Measurements from ENCODE around the gene HASPIN. TPM values are rescaled to one million over a fixed set of nuclear protein-coding genes. Genes with fewer than 3 reads are reported as not detected.

HASPIN gene
- total and polyA plus RNA-seq, 2 of the 8 experiments (the other 6 are each of a cell fraction or from before 2014, with no cell fraction given): 7.8 to 29.5 TPM

DNA sequence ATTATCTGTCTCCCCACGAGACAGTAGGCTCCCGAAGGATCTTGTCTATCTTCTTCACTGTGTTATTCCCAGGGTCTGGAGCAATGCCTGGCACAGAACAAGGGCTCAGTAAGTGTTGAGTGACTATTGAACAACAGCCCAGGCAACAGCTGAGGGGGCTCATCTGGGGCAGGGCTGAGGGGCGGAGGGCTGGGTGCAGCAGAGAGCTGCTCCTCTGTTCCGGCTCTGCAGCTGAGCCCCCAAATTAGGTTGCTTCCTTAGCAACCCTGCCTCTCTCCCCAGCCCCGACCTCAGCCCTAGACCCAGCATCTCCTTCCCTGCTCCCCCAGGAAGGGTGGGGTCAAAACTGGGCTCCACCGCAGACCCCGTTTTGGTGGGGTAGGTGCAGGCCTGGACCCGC lies 45.1 kb downstream of the HASPIN start (continued):
- TF ChIP-seq, protein P1, sequence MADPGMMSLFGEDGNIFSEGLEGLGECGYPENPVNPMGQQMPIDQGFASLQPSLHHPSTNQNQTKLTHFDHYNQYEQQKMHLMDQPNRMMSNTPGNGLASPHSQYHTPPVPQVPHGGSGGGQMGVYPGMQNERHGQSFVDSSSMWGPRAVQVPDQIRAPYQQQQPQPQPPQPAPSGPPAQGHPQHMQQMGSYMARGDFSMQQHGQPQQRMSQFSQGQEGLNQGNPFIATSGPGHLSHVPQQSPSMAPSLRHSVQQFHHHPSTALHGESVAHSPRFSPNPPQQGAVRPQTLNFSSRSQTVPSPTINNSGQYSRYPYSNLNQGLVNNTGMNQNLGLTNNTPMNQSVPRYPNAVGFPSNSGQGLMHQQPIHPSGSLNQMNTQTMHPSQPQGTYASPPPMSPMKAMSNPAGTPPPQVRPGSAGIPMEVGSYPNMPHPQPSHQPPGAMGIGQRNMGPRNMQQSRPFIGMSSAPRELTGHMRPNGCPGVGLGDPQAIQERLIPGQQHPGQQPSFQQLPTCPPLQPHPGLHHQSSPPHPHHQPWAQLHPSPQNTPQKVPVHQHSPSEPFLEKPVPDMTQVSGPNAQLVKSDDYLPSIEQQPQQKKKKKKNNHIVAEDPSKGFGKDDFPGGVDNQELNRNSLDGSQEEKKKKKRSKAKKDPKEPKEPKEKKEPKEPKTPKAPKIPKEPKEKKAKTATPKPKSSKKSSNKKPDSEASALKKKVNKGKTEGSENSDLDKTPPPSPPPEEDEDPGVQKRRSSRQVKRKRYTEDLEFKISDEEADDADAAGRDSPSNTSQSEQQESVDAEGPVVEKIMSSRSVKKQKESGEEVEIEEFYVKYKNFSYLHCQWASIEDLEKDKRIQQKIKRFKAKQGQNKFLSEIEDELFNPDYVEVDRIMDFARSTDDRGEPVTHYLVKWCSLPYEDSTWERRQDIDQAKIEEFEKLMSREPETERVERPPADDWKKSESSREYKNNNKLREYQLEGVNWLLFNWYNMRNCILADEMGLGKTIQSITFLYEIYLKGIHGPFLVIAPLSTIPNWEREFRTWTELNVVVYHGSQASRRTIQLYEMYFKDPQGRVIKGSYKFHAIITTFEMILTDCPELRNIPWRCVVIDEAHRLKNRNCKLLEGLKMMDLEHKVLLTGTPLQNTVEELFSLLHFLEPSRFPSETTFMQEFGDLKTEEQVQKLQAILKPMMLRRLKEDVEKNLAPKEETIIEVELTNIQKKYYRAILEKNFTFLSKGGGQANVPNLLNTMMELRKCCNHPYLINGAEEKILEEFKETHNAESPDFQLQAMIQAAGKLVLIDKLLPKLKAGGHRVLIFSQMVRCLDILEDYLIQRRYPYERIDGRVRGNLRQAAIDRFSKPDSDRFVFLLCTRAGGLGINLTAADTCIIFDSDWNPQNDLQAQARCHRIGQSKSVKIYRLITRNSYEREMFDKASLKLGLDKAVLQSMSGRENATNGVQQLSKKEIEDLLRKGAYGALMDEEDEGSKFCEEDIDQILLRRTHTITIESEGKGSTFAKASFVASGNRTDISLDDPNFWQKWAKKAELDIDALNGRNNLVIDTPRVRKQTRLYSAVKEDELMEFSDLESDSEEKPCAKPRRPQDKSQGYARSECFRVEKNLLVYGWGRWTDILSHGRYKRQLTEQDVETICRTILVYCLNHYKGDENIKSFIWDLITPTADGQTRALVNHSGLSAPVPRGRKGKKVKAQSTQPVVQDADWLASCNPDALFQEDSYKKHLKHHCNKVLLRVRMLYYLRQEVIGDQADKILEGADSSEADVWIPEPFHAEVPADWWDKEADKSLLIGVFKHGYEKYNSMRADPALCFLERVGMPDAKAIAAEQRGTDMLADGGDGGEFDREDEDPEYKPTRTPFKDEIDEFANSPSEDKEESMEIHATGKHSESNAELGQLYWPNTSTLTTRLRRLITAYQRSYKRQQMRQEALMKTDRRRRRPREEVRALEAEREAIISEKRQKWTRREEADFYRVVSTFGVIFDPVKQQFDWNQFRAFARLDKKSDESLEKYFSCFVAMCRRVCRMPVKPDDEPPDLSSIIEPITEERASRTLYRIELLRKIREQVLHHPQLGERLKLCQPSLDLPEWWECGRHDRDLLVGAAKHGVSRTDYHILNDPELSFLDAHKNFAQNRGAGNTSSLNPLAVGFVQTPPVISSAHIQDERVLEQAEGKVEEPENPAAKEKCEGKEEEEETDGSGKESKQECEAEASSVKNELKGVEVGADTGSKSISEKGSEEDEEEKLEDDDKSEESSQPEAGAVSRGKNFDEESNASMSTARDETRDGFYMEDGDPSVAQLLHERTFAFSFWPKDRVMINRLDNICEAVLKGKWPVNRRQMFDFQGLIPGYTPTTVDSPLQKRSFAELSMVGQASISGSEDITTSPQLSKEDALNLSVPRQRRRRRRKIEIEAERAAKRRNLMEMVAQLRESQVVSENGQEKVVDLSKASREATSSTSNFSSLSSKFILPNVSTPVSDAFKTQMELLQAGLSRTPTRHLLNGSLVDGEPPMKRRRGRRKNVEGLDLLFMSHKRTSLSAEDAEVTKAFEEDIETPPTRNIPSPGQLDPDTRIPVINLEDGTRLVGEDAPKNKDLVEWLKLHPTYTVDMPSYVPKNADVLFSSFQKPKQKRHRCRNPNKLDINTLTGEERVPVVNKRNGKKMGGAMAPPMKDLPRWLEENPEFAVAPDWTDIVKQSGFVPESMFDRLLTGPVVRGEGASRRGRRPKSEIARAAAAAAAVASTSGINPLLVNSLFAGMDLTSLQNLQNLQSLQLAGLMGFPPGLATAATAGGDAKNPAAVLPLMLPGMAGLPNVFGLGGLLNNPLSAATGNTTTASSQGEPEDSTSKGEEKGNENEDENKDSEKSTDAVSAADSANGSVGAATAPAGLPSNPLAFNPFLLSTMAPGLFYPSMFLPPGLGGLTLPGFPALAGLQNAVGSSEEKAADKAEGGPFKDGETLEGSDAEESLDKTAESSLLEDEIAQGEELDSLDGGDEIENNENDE (IDR thresholded peaks at IDR 0.05; ENCODE audit: insufficient replicate concordance, low read length): no peak
- TF ChIP-seq SAP30 (IDR thresholded peaks at IDR 0.05; ENCODE audit: insufficient read depth, insufficient replicate concordance, low read length) (no peak), SUZ12 (IDR thresholded peaks at IDR 0.05; ENCODE audit: low read length) (no peak), GTF2F1 (IDR thresholded peaks at IDR 0.05; ENCODE audit: borderline replicate concordance, low read depth, low read length) (no peak), TBP (IDR thresholded peaks at IDR 0.05; ENCODE audit: low read depth, low read length) (no peak), FOSL1 (IDR thresholded peaks at IDR 0.05; ENCODE audit: insufficient read depth, low read depth, low read length) (no peak), BRCA1 (IDR thresholded peaks at IDR 0.05; ENCODE audit: low read depth, low read length) (no peak), CEBPB (IDR thresholded peaks at IDR 0.05; ENCODE audit: low read depth, low read length) (no peak), JUN (IDR thresholded peaks at IDR 0.05; ENCODE audit: low read depth, low read length) (no peak)

All from H1 (cell line).